GM21526 (cell line): Measurements from ENCODE around the gene TAB2.
"Not testable (repeated sequence)": the region's sequence is repeated elsewhere in the genome, so short reads cannot be mapped to it uniquely, and the experiment has no call there.

Experiments
- ATAC-seq: cut with Tn5 transposase; IDR thresholded peaks from one replicate; pipeline ENCODE4 v1.9.1; 2021; ENCODE audit warnings: moderate library complexity; ENCODE audit not compliant: unreplicated experiment, low FRiP score

TAB2 gene

GRCh38 chr6:149454346-149454848 is 136.9 kb downstream of the TAB2 start:
- no peak for ATAC-seq

- no peak for ATAC-seq
Observed at GRCh38 chr6:149455031-149455732, 137.7 kb downstream of the TAB2 start.

- no peak for ATAC-seq
Observed at GRCh38 chr6:149456311-149457021, 139.0 kb downstream of the TAB2 start.

- no peak for ATAC-seq
Observed at GRCh38 chr6:149457316-149457884, 139.9 kb downstream of the TAB2 start.

- ATAC-seq = no peak
Observed at GRCh38 chr6:149458196-149458595, 140.7 kb downstream of the TAB2 start.

GRCh38 chr6:149458806-149459205 is 141.3 kb downstream of the TAB2 start:
- no peak for ATAC-seq

GRCh38 chr6:149459761-149460160 is 142.2 kb downstream of the TAB2 start:
- no peak for ATAC-seq

GRCh38 chr6:149460249-149460648 is 142.7 kb downstream of the TAB2 start:
- not testable (repeated sequence) for ATAC-seq
